Activated naive CD8-positive, alpha-beta T cell treated with anti-CD3 and anti-CD28 coated beads, Interleukin-2, amount 10 ng/mL, durations not matched to agents 7 days and 5 days (primary cell): ENCODE data around the gene ABHD10. TPM values are rescaled to one million over a fixed set of nuclear protein-coding genes. Genes with fewer than 3 reads are reported as not detected.

ENCODE experiments used
- ATAC-seq: fragments of 150-1000 bp; cut with Tn5 transposase; one replicate; pipeline ENCODE4 v1.10.0; 2021; ENCODE audit warnings: low read depth, moderate library complexity
- POLR2A ChIA-PET: fragments of 350-600 bp; sonication (Branson Sonifier 250); formaldehyde crosslinking; loops from one replicate; lab custom pipeline; 2021; ENCODE audit warnings: antibody characterized with exemption; lab: Charles Lee
- DNase-seq: peaks from one replicate; pipeline ENCODE4 v3.0.0; 2021
- H3K27ac Mint-ChIP-seq: one replicate; pipeline ENCODE4 v1.8.0; 2022; ENCODE audit warnings: mild to moderate bottlenecking, mixed read lengths
- H3K27me3 Mint-ChIP-seq: one replicate; pipeline ENCODE4 v1.8.0; 2022; ENCODE audit warnings: mild to moderate bottlenecking, moderate library complexity, mixed read lengths
- H3K36me3 Mint-ChIP-seq: one replicate; pipeline ENCODE4 v1.8.0; 2021; ENCODE audit warnings: mild to moderate bottlenecking, mixed read lengths
- H3K4me1 Mint-ChIP-seq: one replicate; pipeline ENCODE4 v1.8.0; 2021; ENCODE audit warnings: mixed read lengths
- H3K4me3 Mint-ChIP-seq: one replicate; pipeline ENCODE4 v1.8.0; 2022; ENCODE audit warnings: mild to moderate bottlenecking, moderate library complexity, mixed read lengths
- H3K9me3 Mint-ChIP-seq: one replicate; pipeline ENCODE4 v1.8.0; 2021; ENCODE audit warnings: mixed read lengths
- total RNA-seq, 2 experiments: library from RNA; stranded (reverse); gene quantifications; one replicate each; pipeline ENCODE4 v1.2.3, GENCODE V29; 2021

ABHD10 gene
- total RNA-seq, 2 experiments from 2014 or later = 39.4 to 40.4 TPM

DNA sequence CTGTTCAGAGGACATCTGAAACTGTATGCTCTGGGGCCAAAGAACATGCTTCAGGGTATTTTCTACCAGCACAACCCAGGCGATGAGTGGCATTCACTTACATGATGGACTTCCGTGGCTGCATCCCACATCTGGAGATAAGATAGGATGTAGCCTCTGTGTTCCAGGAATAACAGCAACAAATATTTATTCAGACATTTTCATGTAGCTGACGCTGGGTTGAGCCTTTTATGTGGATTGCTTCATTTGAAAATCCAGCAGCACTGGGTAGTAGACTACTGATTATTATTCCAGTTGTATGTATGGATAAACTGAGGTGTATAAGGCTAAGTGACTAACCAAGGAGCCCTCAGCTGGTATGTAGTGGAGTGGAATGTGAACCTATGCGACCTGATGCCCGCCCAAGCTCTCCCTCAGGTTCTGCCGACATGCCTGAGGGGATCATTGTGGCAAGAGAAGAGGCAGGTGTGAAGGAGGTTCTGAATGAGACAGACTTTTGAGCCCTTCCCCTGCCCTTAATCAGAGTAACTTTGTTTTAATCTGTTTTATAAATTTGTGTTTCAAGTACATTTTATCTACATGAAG is 25.9 kb upstream of the ABHD10 start:
- ATAC-seq (no peak), DNase-seq (no peak)
- POLR2A ChIA-PET = no interaction called here
- Mint-ChIP-seq H3K27ac (no peak overlapping the region), H3K36me3 (no peaks in the 10 kb centered on the region), H3K4me1 (peaks cover 3% of the 10 kb centered on the region), H3K9me3 (no peaks in the 10 kb centered on the region), H3K4me3 (no peak overlapping the region), H3K27me3 (no peaks in the 10 kb centered on the region)

DNA sequence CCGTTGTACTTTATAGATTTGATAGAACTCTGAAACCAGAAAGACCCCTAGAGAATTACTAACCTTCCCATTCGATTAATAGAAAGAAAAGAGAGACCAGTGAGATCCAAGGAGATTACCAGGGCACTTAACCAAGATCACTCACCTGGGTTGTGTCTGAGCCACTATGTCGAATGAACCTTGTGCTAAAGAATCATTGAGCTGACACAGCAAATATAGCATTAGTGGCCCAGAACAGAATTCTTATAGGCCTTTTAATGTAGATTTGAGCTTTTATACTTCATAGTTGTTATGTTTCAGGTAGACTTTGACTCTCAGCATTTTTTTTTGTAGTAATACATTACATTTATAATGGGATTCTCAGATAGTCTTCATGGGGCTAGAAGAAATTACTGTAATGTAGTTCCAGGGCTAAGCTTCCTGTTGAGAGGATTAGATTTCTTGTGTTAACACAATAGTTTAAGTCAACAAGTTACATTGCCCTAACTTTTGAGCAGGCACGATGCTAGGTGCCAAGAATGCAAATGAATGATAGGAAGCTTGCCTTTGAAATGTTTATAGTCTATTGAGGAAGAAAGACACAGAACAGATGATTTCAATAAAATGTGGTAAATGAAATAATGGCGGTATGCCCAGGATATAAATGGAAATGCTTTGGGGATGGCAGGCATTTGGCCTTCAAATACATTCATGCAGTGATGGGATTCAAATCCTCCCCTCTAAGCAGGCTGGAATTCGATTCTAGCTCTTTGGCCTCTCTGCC is 24.4 kb upstream of the ABHD10 start:
- POLR2A ChIA-PET = interaction anchor here (0.9 kb wide), 1 partner anchor 8 kb away, joined by 3 read pairs; no protein-coding TSS in a partner anchor
- ATAC-seq = no peak
- DNase-seq = no peak
- Mint-ChIP-seq H3K27me3 (no peaks in the 10 kb centered on the region), H3K27ac (no peak overlapping the region), H3K36me3 (no peaks in the 10 kb centered on the region), H3K4me3 (no peak overlapping the region), H3K9me3 (no peaks in the 10 kb centered on the region), H3K4me1 (peaks cover 3% of the 10 kb centered on the region)

DNA sequence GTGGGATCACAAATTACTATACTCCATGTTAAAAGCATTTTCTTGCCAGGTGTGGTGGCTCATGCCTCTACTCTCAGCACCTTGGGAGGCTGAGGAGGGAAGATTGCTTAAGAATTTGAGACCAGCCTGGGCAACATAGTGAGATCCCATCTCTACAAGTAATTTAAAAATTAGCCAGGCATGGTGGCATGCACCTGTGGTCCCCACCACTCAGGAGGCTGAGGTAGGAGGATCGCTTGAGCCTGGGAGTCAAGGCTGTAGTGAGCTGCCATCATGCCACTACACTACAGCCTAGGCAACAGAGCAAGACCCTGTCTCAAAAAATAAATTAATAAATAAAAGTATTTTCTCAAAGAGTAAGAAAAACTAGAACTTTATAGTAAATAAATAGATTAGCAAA is 22.9 kb upstream of the ABHD10 start:
- H3K9me3 Mint-ChIP-seq = peaks cover 2% of the 10 kb centered on the region
- no peaks in the 10 kb centered on the region for H3K27me3 Mint-ChIP-seq
- ATAC-seq (no peak), DNase-seq (no peak)
- H3K36me3 Mint-ChIP-seq = no peaks in the 10 kb centered on the region
- POLR2A ChIA-PET = no interaction called here
- H3K4me1 Mint-ChIP-seq = peaks cover 3% of the 10 kb centered on the region
- no peak overlapping the region for H3K27ac Mint-ChIP-seq
- no peak overlapping the region for H3K4me3 Mint-ChIP-seq

DNA sequence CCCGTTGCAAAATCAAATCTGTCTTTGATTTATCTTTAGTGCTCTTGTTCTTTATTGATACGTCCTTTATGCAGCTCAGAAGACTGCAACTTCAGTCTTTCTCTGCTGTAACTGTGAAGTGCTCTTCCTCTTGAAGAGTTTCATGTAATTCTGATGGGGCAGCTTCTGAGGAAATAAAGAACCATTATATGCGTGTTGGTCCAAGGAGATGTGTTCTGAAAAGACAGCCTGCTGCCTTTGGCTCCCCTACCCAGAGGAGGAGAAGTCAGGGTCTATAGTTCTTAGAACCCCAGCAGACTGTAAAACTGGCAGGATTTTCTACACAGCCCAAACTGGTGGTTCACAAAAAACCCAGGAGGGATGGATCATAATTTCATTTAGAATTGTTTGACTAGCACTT is 22.4 kb upstream of the ABHD10 start:
- no peaks in the 10 kb centered on the region for H3K27me3 Mint-ChIP-seq
- peaks cover 3% of the 10 kb centered on the region for H3K4me1 Mint-ChIP-seq
- ATAC-seq (no peak), DNase-seq (no peak)
- no peaks in the 10 kb centered on the region for H3K36me3 Mint-ChIP-seq
- H3K4me3 Mint-ChIP-seq = no peak overlapping the region
- no peak overlapping the region for H3K27ac Mint-ChIP-seq
- peaks cover 2% of the 10 kb centered on the region for H3K9me3 Mint-ChIP-seq
- POLR2A ChIA-PET = no interaction called here

DNA sequence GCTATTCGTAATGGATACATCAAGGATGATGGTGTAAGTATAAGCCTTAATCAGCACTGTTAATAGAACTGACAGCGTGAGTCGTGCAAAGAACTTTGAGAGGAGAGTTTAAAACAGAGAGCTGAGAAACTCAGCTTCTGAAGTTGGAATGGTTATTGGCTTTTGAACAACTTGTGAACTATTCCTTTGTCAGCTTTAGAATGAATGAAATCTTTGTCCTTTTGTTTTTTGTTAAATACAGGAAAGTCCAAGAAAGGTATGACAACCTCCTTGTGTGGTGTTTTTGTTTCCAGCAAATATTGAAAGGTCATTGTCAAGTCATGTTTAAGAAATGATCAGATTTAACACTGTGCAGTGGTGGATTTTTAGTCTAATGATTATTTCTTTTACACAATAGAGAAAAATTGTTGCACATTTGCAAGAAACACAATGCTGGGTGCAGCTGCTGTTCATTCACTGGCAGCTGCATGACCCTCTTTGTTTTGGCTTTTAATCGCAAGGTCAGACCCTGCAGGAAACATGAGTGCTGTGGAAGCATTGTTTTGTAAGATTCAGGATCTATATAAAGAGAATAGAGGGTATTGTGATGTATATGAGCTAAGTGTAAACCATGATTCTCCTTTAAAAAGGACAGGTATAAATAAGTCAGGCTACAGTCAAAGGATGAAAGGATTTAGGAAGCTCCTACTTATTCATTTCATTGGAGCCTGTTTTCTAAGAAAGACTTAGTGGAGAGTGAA is 21.7 kb upstream of the ABHD10 start:
- DNase-seq = no peak
- no peak overlapping the region for H3K27ac Mint-ChIP-seq
- H3K36me3 Mint-ChIP-seq = no peaks in the 10 kb centered on the region
- no peak for ATAC-seq
- H3K4me3 Mint-ChIP-seq = no peak overlapping the region
- peaks cover 3% of the 10 kb centered on the region for H3K4me1 Mint-ChIP-seq
- H3K9me3 Mint-ChIP-seq = peaks cover 2% of the 10 kb centered on the region
- POLR2A ChIA-PET = no interaction called here
- no peaks in the 10 kb centered on the region for H3K27me3 Mint-ChIP-seq

DNA sequence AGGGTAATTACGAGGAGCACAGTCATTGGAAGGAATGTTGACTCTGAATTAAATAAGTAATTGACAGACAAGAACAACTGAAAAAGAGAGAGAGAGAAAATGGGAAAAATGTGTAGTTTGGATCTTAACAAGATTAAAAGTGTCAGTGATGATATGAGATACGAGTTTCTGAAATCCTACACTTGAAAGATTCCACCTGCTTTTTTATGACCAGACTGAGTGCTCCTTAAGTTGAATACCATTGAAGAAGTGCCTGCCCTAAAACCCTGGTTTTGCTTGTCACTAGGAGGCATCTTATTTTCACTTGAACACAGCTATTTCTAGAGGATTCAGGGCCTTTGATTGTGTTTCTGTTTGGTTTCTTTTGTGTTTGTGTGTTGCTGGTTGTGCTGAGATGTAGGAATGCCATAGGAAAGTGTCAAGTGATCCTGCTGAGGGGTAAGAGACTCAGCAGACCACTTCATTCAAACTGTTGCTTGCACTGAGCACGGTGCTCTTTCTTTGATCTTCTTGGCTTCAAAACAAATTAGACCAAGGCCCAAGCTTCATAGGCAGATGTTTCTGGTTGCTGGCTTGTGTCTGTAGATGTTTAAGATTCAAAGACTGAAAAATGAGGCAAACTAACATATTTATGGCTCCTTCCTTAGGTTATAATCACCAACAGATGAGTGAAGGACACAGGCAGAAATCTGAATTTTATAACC is 17.2 kb upstream of the ABHD10 start:
- H3K4me1 Mint-ChIP-seq = peaks cover 3% of the 10 kb centered on the region
- no peaks in the 10 kb centered on the region for H3K27me3 Mint-ChIP-seq
- ATAC-seq (no peak), DNase-seq (no peak)
- POLR2A ChIA-PET = no interaction called here
- H3K36me3 Mint-ChIP-seq = no peaks in the 10 kb centered on the region
- no peak overlapping the region for H3K4me3 Mint-ChIP-seq
- H3K9me3 Mint-ChIP-seq = peaks cover 2% of the 10 kb centered on the region
- H3K27ac Mint-ChIP-seq = no peak overlapping the region

DNA sequence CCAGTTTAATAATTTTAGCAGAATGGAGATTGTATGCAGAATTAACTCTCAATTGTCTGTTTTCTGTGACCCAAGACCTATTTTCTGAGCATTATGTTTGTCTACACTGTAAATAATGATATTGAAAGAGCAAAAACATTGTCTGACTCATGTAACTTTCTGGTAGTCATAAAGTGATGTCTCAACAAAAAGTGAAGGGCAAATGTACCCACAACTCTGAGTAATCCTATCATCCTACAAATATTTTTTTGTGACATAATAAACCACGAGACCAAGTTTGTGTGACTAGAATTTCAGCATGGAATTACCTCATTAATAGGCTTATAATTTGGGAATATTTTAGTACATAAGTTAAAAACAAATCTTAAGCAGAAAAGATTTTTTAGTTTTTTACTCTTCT is 15.4 kb upstream of the ABHD10 start:
- Mint-ChIP-seq H3K9me3 (peaks cover 2% of the 10 kb centered on the region), H3K4me3 (no peak overlapping the region), H3K4me1 (peaks cover 6% of the 10 kb centered on the region), H3K27ac (no peak overlapping the region), H3K36me3 (no peaks in the 10 kb centered on the region), H3K27me3 (peaks cover 1% of the 10 kb centered on the region)
- ATAC-seq (no peak), DNase-seq (no peak)
- POLR2A ChIA-PET = no interaction called here

DNA sequence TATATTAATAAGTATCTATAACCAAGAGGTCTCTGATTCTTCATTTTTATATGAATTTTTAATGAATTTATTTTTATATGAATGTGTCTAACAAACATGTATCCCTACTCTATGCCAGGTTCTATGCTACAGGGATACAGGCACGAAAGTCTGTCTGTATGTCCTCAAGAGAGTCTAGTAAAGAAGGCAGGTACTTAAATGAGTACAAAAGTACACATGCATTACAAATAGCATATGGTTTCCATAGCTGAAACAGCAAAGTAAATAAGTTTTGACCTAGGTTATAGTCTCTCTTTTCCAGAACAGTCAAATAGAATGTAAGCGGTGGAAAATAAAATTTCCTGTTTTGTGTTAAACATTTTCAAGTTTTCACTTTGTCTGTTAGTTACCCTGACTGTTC is 13.3 kb upstream of the ABHD10 start:
- no peak overlapping the region for H3K27ac Mint-ChIP-seq
- ATAC-seq (no peak), DNase-seq (no peak)
- H3K27me3 Mint-ChIP-seq = peaks cover 1% of the 10 kb centered on the region
- H3K36me3 Mint-ChIP-seq = no peaks in the 10 kb centered on the region
- H3K4me3 Mint-ChIP-seq = no peak overlapping the region
- H3K9me3 Mint-ChIP-seq = no peaks in the 10 kb centered on the region
- POLR2A ChIA-PET = interaction anchor here (0.6 kb wide), 1 partner anchor 902 kb away, joined by 3 read pairs; no protein-coding TSS in a partner anchor
- peaks cover 6% of the 10 kb centered on the region for H3K4me1 Mint-ChIP-seq

DNA sequence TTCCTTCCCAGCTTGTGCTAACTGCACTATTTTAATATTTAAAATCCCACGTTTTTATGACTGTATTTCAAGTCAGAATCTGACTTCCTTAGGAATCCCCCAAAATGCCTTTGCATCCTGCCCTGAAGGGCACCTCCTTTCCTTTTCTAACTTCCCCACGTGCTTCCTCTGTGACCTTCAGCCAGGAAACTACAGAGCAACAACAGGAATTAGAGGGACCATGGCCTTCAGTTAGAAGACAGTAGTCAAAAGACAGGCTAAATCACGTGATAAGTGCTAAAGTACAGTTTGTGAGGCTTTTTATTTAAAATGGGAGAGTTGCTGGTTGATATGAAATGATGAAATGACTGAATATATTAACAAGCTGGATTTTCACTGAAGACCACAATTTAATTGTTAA is 11.8 kb upstream of the ABHD10 start:
- POLR2A ChIA-PET = interaction anchor here (0.7 to 1.3 kb wide), 2 partner anchors 11 to 250 kb away, joined by 4 to 9 read pairs; partner anchors contain the start of gene ABHD10
- Mint-ChIP-seq H3K27ac (no peak overlapping the region), H3K4me3 (no peak overlapping the region), H3K4me1 (peaks cover 6% of the 10 kb centered on the region), H3K27me3 (peaks cover 1% of the 10 kb centered on the region), H3K36me3 (no peaks in the 10 kb centered on the region), H3K9me3 (no peaks in the 10 kb centered on the region)
- DNase-seq (no peak), ATAC-seq (no peak)

DNA sequence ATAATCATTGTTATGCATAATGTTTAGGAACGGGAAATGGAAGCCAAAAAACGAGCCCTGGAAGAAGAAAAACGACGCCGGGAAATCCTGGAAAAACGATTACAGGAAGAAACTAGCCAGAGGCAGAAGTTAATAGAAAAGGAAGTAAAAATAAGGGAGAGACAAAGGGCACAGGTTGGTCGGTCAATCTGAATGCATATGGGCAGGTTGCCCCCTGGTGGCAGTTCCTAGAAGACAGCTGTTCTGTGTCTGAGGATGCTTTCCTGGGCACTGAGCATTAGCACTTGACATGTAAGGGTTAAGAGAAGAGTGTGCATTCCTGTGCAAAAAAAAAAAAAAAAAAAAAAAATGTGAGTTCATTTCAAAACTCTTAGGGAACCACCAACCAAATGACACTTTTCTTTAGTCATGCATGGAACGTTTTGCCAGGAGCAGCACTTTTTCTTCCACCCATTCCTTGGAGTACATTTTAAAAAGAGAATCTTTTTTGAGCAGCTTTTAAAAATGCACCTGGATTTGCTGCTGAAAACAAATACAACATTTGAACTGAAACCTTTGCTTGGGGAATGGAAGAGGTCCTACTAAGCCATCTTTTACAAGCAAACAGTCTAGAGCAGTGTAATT is 11.1 kb upstream of the ABHD10 start:
- H3K36me3 Mint-ChIP-seq = no peaks in the 10 kb centered on the region
- no peak overlapping the region for H3K27ac Mint-ChIP-seq
- ATAC-seq (peak; percentile 94), DNase-seq (peak; percentile 71)
- peaks cover 4% of the 10 kb centered on the region for H3K27me3 Mint-ChIP-seq
- no peaks in the 10 kb centered on the region for H3K9me3 Mint-ChIP-seq
- POLR2A ChIA-PET = interaction anchor here (1.3 kb wide), 1 partner anchor 10 kb away, joined by 9 read pairs; the partner anchor contains the start of gene ABHD10
- H3K4me1 Mint-ChIP-seq = peaks cover 6% of the 10 kb centered on the region
- H3K4me3 Mint-ChIP-seq = peak overlapping the region; percentile 6

DNA sequence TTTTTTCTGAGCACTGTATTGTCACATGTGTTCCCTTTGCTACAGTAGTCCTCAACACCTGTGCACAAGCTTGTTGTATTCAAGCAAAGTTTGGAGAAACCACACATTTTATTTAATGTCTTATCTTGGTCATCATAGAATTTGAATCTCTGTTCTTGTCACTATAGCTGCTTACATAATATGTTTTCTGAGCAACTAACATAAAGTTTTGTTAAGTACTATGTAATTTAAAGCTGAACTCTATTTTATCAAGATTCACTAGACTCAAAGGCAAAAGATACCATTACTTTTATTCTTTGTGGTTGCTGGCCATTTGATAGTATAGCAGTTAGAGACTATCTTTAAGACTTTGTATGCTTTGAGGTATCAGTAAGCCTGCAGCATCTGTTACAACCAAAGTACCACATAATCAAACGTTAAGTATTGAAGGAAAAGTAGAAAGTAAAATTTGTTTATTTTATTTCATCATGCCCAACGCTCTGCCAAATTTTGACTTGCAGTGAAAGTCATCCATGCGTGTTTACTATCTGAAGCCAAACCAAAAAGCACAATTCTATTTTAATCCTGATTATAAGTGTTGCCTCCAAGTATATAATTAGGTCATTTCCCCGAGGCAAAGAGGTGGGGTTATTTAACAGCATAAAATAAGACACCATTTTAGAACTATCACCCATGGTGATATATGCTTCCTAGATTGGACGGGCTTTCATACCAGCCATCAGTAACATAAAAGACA is 10.3 kb upstream of the ABHD10 start:
- H3K4me3 Mint-ChIP-seq = no peak overlapping the region
- DNase-seq (no peak), ATAC-seq (no peak)
- H3K4me1 Mint-ChIP-seq = peaks cover 6% of the 10 kb centered on the region
- H3K36me3 Mint-ChIP-seq = no peaks in the 10 kb centered on the region
- H3K27ac Mint-ChIP-seq = no peak overlapping the region
- no peaks in the 10 kb centered on the region for H3K9me3 Mint-ChIP-seq
- H3K27me3 Mint-ChIP-seq = peaks cover 6% of the 10 kb centered on the region
- POLR2A ChIA-PET = interaction anchor here (1.3 kb wide), 1 partner anchor 10 kb away, joined by 9 read pairs; the partner anchor contains the start of gene ABHD10

DNA sequence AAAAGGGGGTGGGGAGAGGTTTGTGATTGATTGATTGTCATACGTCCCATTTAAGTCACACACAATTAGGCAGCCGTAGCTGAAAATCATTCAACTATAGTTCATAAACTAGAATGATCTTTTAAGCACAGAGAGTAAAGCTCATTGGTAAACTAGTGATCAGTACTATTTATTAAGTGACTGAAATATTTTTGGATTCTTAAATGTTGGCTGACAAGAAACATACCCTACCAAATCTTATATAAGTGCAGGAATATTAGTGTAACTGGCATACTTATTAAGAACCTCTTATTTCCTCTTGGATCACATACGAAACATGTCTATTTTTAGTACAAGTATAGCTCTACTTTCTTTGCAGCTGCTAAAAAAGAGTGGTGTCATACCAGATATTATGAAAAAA is 8.4 kb upstream of the ABHD10 start:
- Mint-ChIP-seq H3K27me3 (peaks cover 11% of the 10 kb centered on the region), H3K4me3 (no peak overlapping the region)

More for the DNA sequence above, 8.4 kb upstream of the ABHD10 start:
- Mint-ChIP-seq H3K27ac (no peak overlapping the region), H3K4me1 (peaks cover 6% of the 10 kb centered on the region), H3K9me3 (no peaks in the 10 kb centered on the region), H3K36me3 (no peaks in the 10 kb centered on the region)
- ATAC-seq = no peak
- POLR2A ChIA-PET = no interaction called here
- DNase-seq = no peak
